ENCODE measurements around the gene ZFYVE21.

ZFYVE21 gene

GRCh38 chr14:103735815-103736545, 20.4 kb downstream of the ZFYVE21 start:
- no peaks in the 10 kb centered on the region for H3K27me3 ChIP-seq (replicated peaks; ENCODE audit: control insufficient read depth, insufficient read depth, low read length)
- H3K4me3 ChIP-seq (ENCODE audit: low read length) = no peak overlapping the region
- H3K9ac ChIP-seq (ENCODE audit: low read length) = no peak overlapping the region
- peaks cover 4% of the 10 kb centered on the region for H3K4me1 ChIP-seq (ENCODE audit: control insufficient read depth, insufficient read depth, low read length)
- H3K36me3 ChIP-seq (ENCODE audit: control insufficient read depth, insufficient read depth, low read length, severe bottlenecking) = peaks cover 28% of the 10 kb centered on the region
- no peaks in the 10 kb centered on the region for H3K9me3 ChIP-seq (ENCODE audit: control insufficient read depth, low read length)
- DNase-seq (ENCODE audit: low read depth) = no peak

- Histone ChIP-seq H3K4me1 (ENCODE audit: control insufficient read depth, insufficient read depth, low read length) (peaks cover 4% of the 10 kb centered on the region), H3K36me3 (ENCODE audit: control insufficient read depth, insufficient read depth, low read length, severe bottlenecking) (peaks cover 25% of the 10 kb centered on the region), H3K4me3 (ENCODE audit: low read length) (no peak overlapping the region), H3K27me3 (replicated peaks; ENCODE audit: control insufficient read depth, insufficient read depth, low read length) (no peaks in the 10 kb centered on the region), H3K9ac (ENCODE audit: low read length) (no peak overlapping the region), H3K9me3 (ENCODE audit: control insufficient read depth, low read length) (no peaks in the 10 kb centered on the region)
- DNase-seq (ENCODE audit: low read depth) = no peak
These were observed 21.2 kb downstream of the ZFYVE21 start for GRCh38 chr14:103736546-103737431.

- H3K9ac ChIP-seq (ENCODE audit: low read length) = no peak overlapping the region
- H3K4me3 ChIP-seq (ENCODE audit: low read length) = no peak overlapping the region
- no peaks in the 10 kb centered on the region for H3K27me3 ChIP-seq (replicated peaks; ENCODE audit: control insufficient read depth, insufficient read depth, low read length)
- H3K9me3 ChIP-seq (ENCODE audit: control insufficient read depth, low read length) = no peaks in the 10 kb centered on the region
- peaks cover 4% of the 10 kb centered on the region for H3K4me1 ChIP-seq (ENCODE audit: control insufficient read depth, insufficient read depth, low read length)
- H3K36me3 ChIP-seq (ENCODE audit: control insufficient read depth, insufficient read depth, low read length, severe bottlenecking) = peaks cover 20% of the 10 kb centered on the region
- no peak for DNase-seq (ENCODE audit: low read depth)
These were observed 21.9 kb downstream of the ZFYVE21 start for GRCh38 chr14:103737432-103738045.

GRCh38 chr14:103738166-103738565, 22.6 kb downstream of the ZFYVE21 start:
- no peak for DNase-seq (ENCODE audit: low read depth)
- no peaks in the 10 kb centered on the region for H3K27me3 ChIP-seq (replicated peaks; ENCODE audit: control insufficient read depth, insufficient read depth, low read length)
- H3K36me3 ChIP-seq (ENCODE audit: control insufficient read depth, insufficient read depth, low read length, severe bottlenecking) = peaks cover 13% of the 10 kb centered on the region
- H3K9ac ChIP-seq (ENCODE audit: low read length) = no peak overlapping the region
- no peak overlapping the region for H3K4me3 ChIP-seq (ENCODE audit: low read length)
- H3K4me1 ChIP-seq (ENCODE audit: control insufficient read depth, insufficient read depth, low read length) = peaks cover 4% of the 10 kb centered on the region
- H3K9me3 ChIP-seq (ENCODE audit: control insufficient read depth, low read length) = no peaks in the 10 kb centered on the region

GRCh38 chr14:103738701-103739451, 23.3 kb downstream of the ZFYVE21 start:
- no peak for DNase-seq (ENCODE audit: low read depth)
- H3K9ac ChIP-seq (ENCODE audit: low read length) = no peak overlapping the region
- H3K9me3 ChIP-seq (ENCODE audit: control insufficient read depth, low read length) = no peaks in the 10 kb centered on the region
- peaks cover 4% of the 10 kb centered on the region for H3K4me1 ChIP-seq (ENCODE audit: control insufficient read depth, insufficient read depth, low read length)
- no peaks in the 10 kb centered on the region for H3K27me3 ChIP-seq (replicated peaks; ENCODE audit: control insufficient read depth, insufficient read depth, low read length)
- H3K4me3 ChIP-seq (ENCODE audit: low read length) = no peak overlapping the region
- H3K36me3 ChIP-seq (ENCODE audit: control insufficient read depth, insufficient read depth, low read length, severe bottlenecking) = peaks cover 6% of the 10 kb centered on the region

GRCh38 chr14:103739466-103739792, 23.8 kb downstream of the ZFYVE21 start:
- Histone ChIP-seq H3K4me3 (ENCODE audit: low read length) (no peak overlapping the region), H3K36me3 (ENCODE audit: control insufficient read depth, insufficient read depth, low read length, severe bottlenecking) (peaks cover under 1% of the 10 kb centered on the region), H3K4me1 (ENCODE audit: control insufficient read depth, insufficient read depth, low read length) (peaks cover 4% of the 10 kb centered on the region), H3K27me3 (replicated peaks; ENCODE audit: control insufficient read depth, insufficient read depth, low read length) (no peaks in the 10 kb centered on the region), H3K9ac (ENCODE audit: low read length) (no peak overlapping the region), H3K9me3 (ENCODE audit: control insufficient read depth, low read length) (no peaks in the 10 kb centered on the region)
- no peak for DNase-seq (ENCODE audit: low read depth)

GRCh38 chr14:103739793-103740501, 24.3 kb downstream of the ZFYVE21 start:
- Histone ChIP-seq H3K4me1 (ENCODE audit: control insufficient read depth, insufficient read depth, low read length) (peaks cover 4% of the 10 kb centered on the region), H3K9me3 (ENCODE audit: control insufficient read depth, low read length) (no peaks in the 10 kb centered on the region), H3K36me3 (ENCODE audit: control insufficient read depth, insufficient read depth, low read length, severe bottlenecking) (no peaks in the 10 kb centered on the region), H3K27me3 (replicated peaks; ENCODE audit: control insufficient read depth, insufficient read depth, low read length) (no peaks in the 10 kb centered on the region), H3K4me3 (ENCODE audit: low read length) (no peak overlapping the region), H3K9ac (ENCODE audit: low read length) (no peak overlapping the region)
- no peak for DNase-seq (ENCODE audit: low read depth)

GRCh38 chr14:103740991-103741689, 25.5 kb downstream of the ZFYVE21 start:
- peaks cover 4% of the 10 kb centered on the region for H3K4me1 ChIP-seq (ENCODE audit: control insufficient read depth, insufficient read depth, low read length)
- H3K27me3 ChIP-seq (replicated peaks; ENCODE audit: control insufficient read depth, insufficient read depth, low read length) = no peaks in the 10 kb centered on the region
- no peak overlapping the region for H3K4me3 ChIP-seq (ENCODE audit: low read length)
- no peak overlapping the region for H3K9ac ChIP-seq (ENCODE audit: low read length)
- no peaks in the 10 kb centered on the region for H3K9me3 ChIP-seq (ENCODE audit: control insufficient read depth, low read length)
- DNase-seq (ENCODE audit: low read depth) = peak; percentile 3
- H3K36me3 ChIP-seq (ENCODE audit: control insufficient read depth, insufficient read depth, low read length, severe bottlenecking) = no peaks in the 10 kb centered on the region

GRCh38 chr14:103741876-103742275, 26.3 kb downstream of the ZFYVE21 start:
- Histone ChIP-seq H3K27me3 (replicated peaks; ENCODE audit: control insufficient read depth, insufficient read depth, low read length) (no peaks in the 10 kb centered on the region), H3K4me3 (ENCODE audit: low read length) (no peak overlapping the region), H3K9ac (ENCODE audit: low read length) (no peak overlapping the region), H3K9me3 (ENCODE audit: control insufficient read depth, low read length) (no peaks in the 10 kb centered on the region), H3K4me1 (ENCODE audit: control insufficient read depth, insufficient read depth, low read length) (peaks cover 3% of the 10 kb centered on the region), H3K36me3 (ENCODE audit: control insufficient read depth, insufficient read depth, low read length, severe bottlenecking) (no peaks in the 10 kb centered on the region)
- DNase-seq (ENCODE audit: low read depth) = no peak

Measured in adipocyte (in vitro differentiated cells).